ENCODE results near the gene ZNF581.
A peak's percentile ranks its signal among the peaks of the same experiment; 100 is the strongest.

The ZNF581 gene

GRCh38 chr19:55635334-55635717 lies 8.1 kb upstream of the ZNF581 start:
- no peak for DNase-seq

GRCh38 chr19:55635856-55636440 lies 7.5 kb upstream of the ZNF581 start:
- no peak for DNase-seq

GRCh38 chr19:55636723-55637122 lies 6.7 kb upstream of the ZNF581 start:
- no peak for DNase-seq

- no peak for DNase-seq
Measured at GRCh38 chr19:55637534-55637933, 5.9 kb upstream of the ZNF581 start.

- peak; percentile 55 for DNase-seq
Measured at GRCh38 chr19:55638864-55639359, 4.5 kb upstream of the ZNF581 start.

GRCh38 chr19:55640043-55640576 lies 3.3 kb upstream of the ZNF581 start:
- DNase-seq: peak; percentile 65

GRCh38 chr19:55640577-55641425 lies 2.6 kb upstream of the ZNF581 start, which contains the start of gene ZNF580:
TSS of gene ZNF580 (plus strand) at chr19:55641002. CDS start at chr19:55642509, 1,507 bp downstream.
- peak; percentile 41 for DNase-seq

GRCh38 chr19:55641426-55642152 lies 1.9 kb upstream of the ZNF581 start:
- DNase-seq: peak; percentile 27

- no peak for DNase-seq
Measured at GRCh38 chr19:55642153-55643002, 1.1 kb upstream of the ZNF581 start.

- no peak for DNase-seq
Measured at GRCh38 chr19:55643887-55644176, 383 bp downstream of the ZNF581 start.

- DNase-seq: no peak
Measured at GRCh38 chr19:55644191-55644833, 863 bp downstream of the ZNF581 start.

- DNase-seq: no peak
Measured at GRCh38 chr19:55644842-55645511, 1.5 kb downstream of the ZNF581 start.

- no peak for DNase-seq
Measured at GRCh38 chr19:55645512-55645881, 2.0 kb downstream of the ZNF581 start.

- DNase-seq: no peak
Measured at GRCh38 chr19:55646889-55647731, 3.7 kb downstream of the ZNF581 start.

- DNase-seq: peak; percentile 43
Measured at GRCh38 chr19:55647732-55648584, 4.5 kb downstream of the ZNF581 start, which contains the start of gene CCDC106. TSS of gene CCDC106 (plus strand) at chr19:55648212. CDS start at chr19:55649047, 835 bp downstream.

GRCh38 chr19:55648585-55649267 lies 5.3 kb downstream of the ZNF581 start:
- DNase-seq: no peak

GRCh38 chr19:55649268-55650125 lies 6.0 kb downstream of the ZNF581 start:
- no peak for DNase-seq

- DNase-seq: no peak
Measured at GRCh38 chr19:55650126-55650557, 6.7 kb downstream of the ZNF581 start.
